HEK293 (cell line): Measurements from ENCODE around the gene MAL.

Source experiments
- CTCF ChIA-PET: fragments of 350-600 bp; formaldehyde crosslinking; extraction: SDS; loops from one replicate; lab custom pipeline; 2021; ENCODE audit warnings: antibody characterized with exemption; lab: Yijun Ruan, JAX
- POLR2A ChIA-PET: fragments of 300-600 bp; formaldehyde crosslinking; extraction: SDS; loops from one replicate; lab custom pipeline; 2020; ENCODE audit warnings: antibody characterized with exemption, inconsistent platforms; lab: Yijun Ruan, JAX
- H3K27ac ChIP-seq: fragments of 200-500 bp; sonication (Bioruptor generic); 2 replicates; pipeline ENCODE4 v1.5.1; 2014; ENCODE audit warnings: low read depth, low read length, control low read depth, inconsistent platforms; ENCODE audit errors: extremely low read depth
- H3K36me3 ChIP-seq, 2 experiments: fragments of 200-500 bp in 1 of 2; sonication (Bioruptor generic) in 1 of 2; 1 replicate in 1 of 2; 2 replicates in 1 of 2; pipeline ENCODE4 v1.5.1; 2014 to 2017; ENCODE audit warnings: inconsistent platforms in 2 of 2, low read length in 2 of 2; ENCODE audit not compliant: control insufficient read depth in 2 of 2, insufficient read depth in 1 of 2
- H3K4me1 ChIP-seq: fragments of 200-500 bp; sonication (Bioruptor generic); 2 replicates; pipeline ENCODE4 v1.5.1; 2014; ENCODE audit warnings: mild to moderate bottlenecking, low read length, inconsistent platforms; ENCODE audit not compliant: control insufficient read depth, insufficient read depth
- H3K4me3 ChIP-seq: 2 replicates; pipeline ENCODE4 v1.5.1; 2011; ENCODE audit warnings: low read depth, mild to moderate bottlenecking, control low read depth, low read length, moderate library complexity
- H3K9me3 ChIP-seq: fragments of 200-500 bp; sonication (Bioruptor generic); 2 replicates; pipeline ENCODE4 v1.5.1; 2014; ENCODE audit warnings: low read depth, low read length, inconsistent platforms; ENCODE audit not compliant: control insufficient read depth, insufficient read depth
- ATF2 ChIP-seq: fragments of 450-650 bp; formaldehyde crosslinking; IDR thresholded peaks from 2 replicates; pipeline ENCODE4 v1.5.1; 2016; ENCODE audit warnings: missing biosample characterization, missing genetic modification characterization, low read depth
- ELK4 ChIP-seq: IDR thresholded peaks from 2 replicates; pipeline ENCODE4 v1.6.1; 2011; ENCODE audit warnings: mild to moderate bottlenecking, low read depth, low read length, borderline replicate concordance
- FEZF1 ChIP-seq: fragments of 450-650 bp; formaldehyde crosslinking; IDR thresholded peaks from 2 replicates; pipeline ENCODE4 v1.5.1; 2016; ENCODE audit warnings: missing biosample characterization, missing genetic modification characterization
- HIC1 ChIP-seq: fragments of 450-650 bp; formaldehyde crosslinking; IDR thresholded peaks from 2 replicates; pipeline ENCODE4 v1.5.1; 2016; ENCODE audit warnings: missing biosample characterization, missing genetic modification characterization
- KLF9 ChIP-seq: fragments of 450-650 bp; formaldehyde crosslinking; IDR thresholded peaks from 2 replicates; pipeline ENCODE4 v1.5.1; 2016; ENCODE audit warnings: missing biosample characterization, missing genetic modification characterization, low read depth
- MEIS1 ChIP-seq: sonication (generic); formaldehyde crosslinking; IDR thresholded peaks from 2 replicates; pipeline ENCODE4 v1.8.1; 2022; ENCODE audit warnings: missing genetic modification reagents, mild to moderate bottlenecking, borderline replicate concordance
- OSR2 ChIP-seq: fragments of 450-650 bp; formaldehyde crosslinking; IDR thresholded peaks from 2 replicates; pipeline ENCODE4 v1.5.1; 2016; ENCODE audit warnings: missing biosample characterization, missing genetic modification characterization
- ZBTB7A ChIP-seq: fragments of 450-650 bp; formaldehyde crosslinking; IDR thresholded peaks from 2 replicates; pipeline ENCODE4 v1.5.1; 2016; ENCODE audit warnings: low read depth, missing biosample characterization, missing genetic modification characterization
- ZFHX2 ChIP-seq: fragments of 450-650 bp; formaldehyde crosslinking; conservative IDR thresholded peaks from 2 replicates; pipeline ENCODE4 v1.5.1; 2016; ENCODE audit warnings: missing biosample characterization, missing genetic modification characterization
- ZFP37 ChIP-seq: fragments of 450-650 bp; formaldehyde crosslinking; IDR thresholded peaks from 2 replicates; pipeline ENCODE4 v1.5.1; 2016; ENCODE audit warnings: missing biosample characterization, missing genetic modification characterization
- ZFP69B ChIP-seq: fragments of 450-650 bp; formaldehyde crosslinking; IDR thresholded peaks from 2 replicates; pipeline ENCODE4 v1.5.1; 2016; ENCODE audit warnings: missing biosample characterization, missing genetic modification characterization
- ZIC2 ChIP-seq: fragments of 450-650 bp; formaldehyde crosslinking; IDR thresholded peaks from 2 replicates; pipeline ENCODE4 v1.5.1; 2016; ENCODE audit warnings: missing biosample characterization, missing genetic modification characterization
- ZNF140 ChIP-seq: fragments of 450-650 bp; formaldehyde crosslinking; IDR thresholded peaks from 2 replicates; pipeline ENCODE4 v1.5.1; 2016; ENCODE audit warnings: missing biosample characterization, missing genetic modification characterization
- ZNF341 ChIP-seq: fragments of 450-650 bp; formaldehyde crosslinking; IDR thresholded peaks from 2 replicates; pipeline ENCODE4; 2016; ENCODE audit warnings: low read depth, missing biosample characterization, missing genetic modification characterization
- ZNF423 ChIP-seq: fragments of 450-650 bp; formaldehyde crosslinking; IDR thresholded peaks from 2 replicates; pipeline ENCODE4 v1.5.1; 2016; ENCODE audit warnings: missing biosample characterization, missing genetic modification characterization
- ZNF510 ChIP-seq: fragments of 450-650 bp; formaldehyde crosslinking; IDR thresholded peaks from 2 replicates; pipeline ENCODE4 v1.5.1; 2018; ENCODE audit warnings: mild to moderate bottlenecking, missing genetic modification characterization, missing biosample characterization; ENCODE audit not compliant: insufficient replicate concordance
- ZNF664 ChIP-seq: fragments of 450-650 bp; formaldehyde crosslinking; IDR thresholded peaks from 2 replicates; pipeline ENCODE4 v1.5.1; 2016; ENCODE audit warnings: missing biosample characterization, missing genetic modification characterization
- ZNF701 ChIP-seq: fragments of 450-650 bp; formaldehyde crosslinking; IDR thresholded peaks from 2 replicates; pipeline ENCODE4 v1.5.1; 2016; ENCODE audit warnings: missing biosample characterization, missing genetic modification characterization
- ZNF768 ChIP-seq: fragments of 450-650 bp; formaldehyde crosslinking; IDR thresholded peaks from 2 replicates; pipeline ENCODE4 v1.5.1; 2018; ENCODE audit warnings: missing biosample characterization, mild to moderate bottlenecking, missing genetic modification characterization
- ZSCAN30 ChIP-seq: fragments of 450-650 bp; IDR thresholded peaks from 2 replicates; pipeline ENCODE4 v1.5.1; 2018; ENCODE audit warnings: missing biosample characterization, mild to moderate bottlenecking, missing genetic modification characterization, moderate library complexity

Gene MAL

GRCh38 chr2:95076705-95077529 lies 51.4 kb downstream of the MAL start (continued):
- TF ChIP-seq HIC1 (tag by site-specific recombination) (peak; percentile 42; the same call in 1 of the 2 replicates), KLF9 (tag by site-specific recombination) (0 out of 2 replicates have a peak, but pooled peaks have one; percentile 23), ZNF510 (tag by site-specific recombination) (no peak), ZIC2 (tag by site-specific recombination) (peak; percentile 82), ZNF701 (tag by site-specific recombination) (no peak), ZNF768 (tag by site-specific recombination) (no peak), ZNF664 (tag by site-specific recombination) (no peak), ZFHX2 (tag by site-specific recombination) (peak; percentile 79), ZFP37 (peak; percentile 52; the same call in 1 of the 2 replicates), ZNF423 (tag by site-specific recombination) (peak; percentile 82)

GRCh38 chr2:95077530-95077825 lies 52.0 kb downstream of the MAL start:
- no peaks in the 10 kb centered on the region for H3K9me3 ChIP-seq
- no peak overlapping the region for H3K27ac ChIP-seq
- no peaks in the 10 kb centered on the region for H3K4me1 ChIP-seq
- CTCF ChIA-PET, result interaction anchor here (0.8 to 5.4 kb wide), 10 partner anchors 11 to 118 kb away, joined by 3 to 59 read pairs (median 4); no protein-coding TSS in a partner anchor
- H3K4me3 ChIP-seq, result no peak overlapping the region
- no peaks in the 10 kb centered on the region for H3K36me3 ChIP-seq
- no peak for TF ChIP-seq ZNF341 (tag by site-specific recombination)
- no peak for TF ChIP-seq ZFP69B (tag by site-specific recombination)
- TF ChIP-seq OSR2 (tag by site-specific recombination), result no peak
- TF ChIP-seq ZBTB7A, result no peak
- no peak for TF ChIP-seq ZSCAN30 (tag by site-specific recombination)
- TF ChIP-seq MEIS1 (CRISPR knock-in tag), result no peak
- TF ChIP-seq HIC1 (tag by site-specific recombination), result no peak
- no peak for TF ChIP-seq FEZF1
- TF ChIP-seq, all 188 proteins: peak for 0
- POLR2A ChIA-PET, result no interaction called here

- POLR2A ChIA-PET, result interaction anchor here (1.2 kb wide), 1 partner anchor 44 kb away, joined by 3 read pairs; the partner anchor contains the start of gene MRPS5
- TF ChIP-seq ELK4 (no peak), ZFHX2 (tag by site-specific recombination) (no peak), MEIS1 (CRISPR knock-in tag) (no peak), ATF2 (tag by site-specific recombination) (no peak), ZNF140 (tag by site-specific recombination) (no peak)
- no peak overlapping the region for H3K27ac ChIP-seq
These were observed 52.5 kb downstream of the MAL start for GRCh38 chr2:95077861-95078603.

More at GRCh38 chr2:95077861-95078603, 52.5 kb downstream of the MAL start:
- CTCF ChIA-PET, result interaction anchor here (0.6 to 5.4 kb wide), 18 partner anchors 9 to 656 kb away, joined by 3 to 59 read pairs (median 4); no protein-coding TSS in a partner anchor
- H3K9me3 ChIP-seq, result no peaks in the 10 kb centered on the region
- no peaks in the 10 kb centered on the region for H3K4me1 ChIP-seq
- no peak overlapping the region for H3K4me3 ChIP-seq
- H3K36me3 ChIP-seq, result no peaks in the 10 kb centered on the region
